CD14-positive monocyte (primary cell): ENCODE measurements around the gene NRXN3. TPM values are rescaled to one million over a fixed set of nuclear protein-coding genes. Genes with fewer than 3 reads are reported as not detected.

Experiments
- DNase-seq, 3 donors: peaks; one replicate each; pipeline ENCODE4 v3.0.0-alpha.2; 2011 to 2022
- H2AFZ ChIP-seq: 2 replicates; pipeline ENCODE4 v1.6.0; 2012; ENCODE audit warnings: mild to moderate bottlenecking, low read depth, low read length, inconsistent platforms; ENCODE audit not compliant: insufficient read depth, poor library complexity, severe bottlenecking
- H3K27ac ChIP-seq, 2 donors: 1 replicate in 1 of 2; 2 replicates in 1 of 2; pipeline ENCODE4 v1.5.1; 2012 to 2013; ENCODE audit warnings: low read length in 2 of 2, control low read depth in 1 of 2, inconsistent platforms in 1 of 2, low read depth in 1 of 2, mild to moderate bottlenecking in 1 of 2
- H3K27me3 ChIP-seq, 2 donors: one replicate each; pipeline versions ENCODE4 v1.6.0 to v1.6.1; 2011 to 2013; ENCODE audit warnings: low read length in 2 of 2; ENCODE audit not compliant: control insufficient read depth in 2 of 2, insufficient read depth in 2 of 2
- H3K36me3 ChIP-seq, 2 donors: replicated peaks in 1 of 2; 1 replicate in 1 of 2; 2 replicates in 1 of 2; pipeline versions ENCODE4 v1.5.1 to v1.6.1; 2012 to 2013; ENCODE audit warnings: low read length in 2 of 2, control low read depth in 1 of 2, inconsistent platforms in 1 of 2, mild to moderate bottlenecking in 1 of 2; ENCODE audit not compliant: insufficient read depth in 2 of 2, control insufficient read depth in 1 of 2
- H3K4me1 ChIP-seq, 2 donors: 1 replicate in 1 of 2; 2 replicates in 1 of 2; pipeline versions ENCODE4 v1.5.1 to v1.6.1; 2012 to 2013; ENCODE audit warnings: low read length in 2 of 2, control low read depth in 1 of 2, inconsistent platforms in 1 of 2, mild to moderate bottlenecking in 1 of 2, moderate library complexity in 1 of 2; ENCODE audit not compliant: insufficient read depth in 2 of 2, control insufficient read depth in 1 of 2
- H3K4me2 ChIP-seq: replicated peaks from 2 replicates; pipeline ENCODE3; 2012; ENCODE audit warnings: low read length, moderate library complexity, mild to moderate bottlenecking; ENCODE audit not compliant: poor library complexity, severe bottlenecking; ENCODE audit errors: extremely low read depth
- H3K4me3 ChIP-seq, 3 experiments: fragments of 200-600 bp in 1 of 3; sonication (generic) in 1 of 3; replicated peaks in 1 of 3; 1 replicate in 2 of 3; 2 replicates in 1 of 3; pipeline ENCODE4 v1.5.1; 2011 to 2013; ENCODE audit warnings: low read length in 3 of 3, mild to moderate bottlenecking in 3 of 3, control low read depth in 2 of 3, low read depth in 2 of 3, inconsistent platforms in 1 of 3, moderate library complexity in 1 of 3
- H3K79me2 ChIP-seq: 2 replicates; pipeline ENCODE4 v1.6.0; 2012; ENCODE audit warnings: mild to moderate bottlenecking, control low read depth, inconsistent platforms, low read length, moderate library complexity; ENCODE audit not compliant: insufficient read depth
- H3K9ac ChIP-seq: 2 replicates; pipeline ENCODE4 v1.6.0; 2017; ENCODE audit warnings: low read length, mild to moderate bottlenecking; ENCODE audit not compliant: insufficient read depth, poor library complexity, severe bottlenecking
- H3K9me3 ChIP-seq, 2 donors: replicated peaks in 1 of 2; 1 replicate in 1 of 2; 2 replicates in 1 of 2; pipeline versions ENCODE4 v1.5.1 to v1.6.1; 2012 to 2013; ENCODE audit warnings: low read length in 2 of 2, control low read depth in 1 of 2; ENCODE audit not compliant: control insufficient read depth in 1 of 2, insufficient read depth in 1 of 2
- H4K20me1 ChIP-seq: 2 replicates; pipeline ENCODE4 v1.6.0; 2012; ENCODE audit warnings: mild to moderate bottlenecking, low read length, control low read depth, moderate library complexity; ENCODE audit not compliant: insufficient read depth
- H3K27ac Mint-ChIP-seq, 7 donors: one replicate each; pipeline ENCODE4 v1.8.0; 2020; ENCODE audit warnings: mild to moderate bottlenecking in 7 of 7, mixed read lengths in 7 of 7, moderate library complexity in 6 of 7, inconsistent platforms in 2 of 7
- H3K27me3 Mint-ChIP-seq, 3 donors: one replicate each; pipeline ENCODE4 v1.8.0; 2021 to 2022; ENCODE audit warnings: low read depth in 3 of 3, mild to moderate bottlenecking in 3 of 3, mixed read lengths in 3 of 3, moderate library complexity in 3 of 3, inconsistent platforms in 1 of 3
- H3K36me3 Mint-ChIP-seq, 2 donors: one replicate each; pipeline ENCODE4 v1.8.0; 2020; ENCODE audit warnings: mixed read lengths in 2 of 2, inconsistent platforms in 1 of 2, mild to moderate bottlenecking in 1 of 2
- H3K4me1 Mint-ChIP-seq: one replicate; pipeline ENCODE4 v1.8.0; 2020; ENCODE audit warnings: mild to moderate bottlenecking, mixed read lengths
- H3K4me3 Mint-ChIP-seq, 2 donors: one replicate each; pipeline ENCODE4 v1.8.0; 2020; ENCODE audit warnings: mild to moderate bottlenecking in 2 of 2, mixed read lengths in 2 of 2, moderate library complexity in 1 of 2
- H3K9me3 Mint-ChIP-seq, 7 donors: one replicate each; pipeline ENCODE4 v1.8.0; 2020 to 2022; ENCODE audit warnings: mixed read lengths in 7 of 7, mild to moderate bottlenecking in 6 of 7, moderate library complexity in 6 of 7, inconsistent platforms in 2 of 7
- WGBS: methylation state at CpG from one replicate; pipeline ENCODE4 v1.1.5; 2013; ENCODE audit warnings: missing lambda C conversion rate; ENCODE audit not compliant: insufficient coverage; 5-methylcytosine and 5-hydroxymethylcytosine counted together
- intact Hi-C, 2 donors: fragments of 100-400 bp; cut with micrococcal nuclease; formaldehyde crosslinking; loops; one replicate each; pipeline versions ENCODE4 v1.15.0 to v1.15.1; 2023
- polyA plus RNA-seq, 3 donors: library from polyadenylated mRNA; depleted of rRNA in 1 of 3; unstranded in 2 of 3; stranded (reverse) in 1 of 3; fragments of 300-500 nt in 2 of 3; fragments of >200 nt in 1 of 3; fragmentation: Illumina TruSeq in 2 of 3; gene quantifications; 1 replicate in 2 of 3; 2 replicates in 1 of 3; pipeline ENCODE4 v1.2.3, GENCODE V29; 2012 to 2021
- TF ChIP-seq, protein P1 (sequence below): fragments of 200-600 bp; IDR thresholded peaks from one replicate; pipeline ENCODE4 v1.8.0; 2022; ENCODE audit warnings: antibody characterized with exemption, mild to moderate bottlenecking

NRXN3 gene
- polyA plus RNA-seq, 3 donors, result not detected

DNA sequence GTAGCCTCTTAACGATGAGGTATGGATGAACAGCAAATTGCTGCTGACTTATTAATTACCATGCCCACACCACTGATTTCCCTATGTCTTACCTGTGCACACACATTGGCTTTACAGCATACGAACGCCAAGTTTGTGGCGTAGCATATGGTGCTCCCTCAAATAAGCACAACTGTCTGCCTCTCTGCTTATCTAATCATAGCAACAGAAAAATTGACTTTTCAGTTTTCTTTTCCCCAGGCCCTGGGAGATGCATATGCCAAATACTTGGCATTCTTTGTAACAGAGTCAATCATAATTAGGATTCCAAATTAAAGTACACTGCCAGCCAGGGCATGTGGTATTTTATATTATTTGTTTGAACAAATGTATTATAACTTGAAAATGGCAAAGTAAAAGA is 1415.7 kb downstream of the NRXN3 start:
- H3K4me3 ChIP-seq, result no peak overlapping the region
- no peak overlapping the region for H3K9ac ChIP-seq
- Mint-ChIP-seq H3K27ac (no peak overlapping the region), H3K27me3 (no peaks in the 10 kb centered on the region), H3K36me3 (no peaks in the 10 kb centered on the region), H3K9me3 (peaks cover 0 to 6% (median 2%) of the 10 kb centered on the region in 7 donors), H3K4me3 (no peak overlapping the region), H3K4me1 (no peaks in the 10 kb centered on the region)
- H3K36me3 ChIP-seq, result no peaks in the 10 kb centered on the region
- no peak overlapping the region for H3K4me2 ChIP-seq
- no peaks in the 10 kb centered on the region for H3K27me3 ChIP-seq
- no peak overlapping the region for H2AFZ ChIP-seq
- no peaks in the 10 kb centered on the region for H3K79me2 ChIP-seq
- peaks cover 0 to 3% of the 10 kb centered on the region in 2 donors for H3K9me3 ChIP-seq
- DNase-seq, result no peak
- no peaks in the 10 kb centered on the region for H3K4me1 ChIP-seq
- no peaks in the 10 kb centered on the region for H4K20me1 ChIP-seq
- intact Hi-C loops, result no loop called here
- WGBS, result 97% methylated on average over 4 of the region's 4 CpGs
- no peak overlapping the region for H3K27ac ChIP-seq
- TF ChIP-seq, protein P1, sequence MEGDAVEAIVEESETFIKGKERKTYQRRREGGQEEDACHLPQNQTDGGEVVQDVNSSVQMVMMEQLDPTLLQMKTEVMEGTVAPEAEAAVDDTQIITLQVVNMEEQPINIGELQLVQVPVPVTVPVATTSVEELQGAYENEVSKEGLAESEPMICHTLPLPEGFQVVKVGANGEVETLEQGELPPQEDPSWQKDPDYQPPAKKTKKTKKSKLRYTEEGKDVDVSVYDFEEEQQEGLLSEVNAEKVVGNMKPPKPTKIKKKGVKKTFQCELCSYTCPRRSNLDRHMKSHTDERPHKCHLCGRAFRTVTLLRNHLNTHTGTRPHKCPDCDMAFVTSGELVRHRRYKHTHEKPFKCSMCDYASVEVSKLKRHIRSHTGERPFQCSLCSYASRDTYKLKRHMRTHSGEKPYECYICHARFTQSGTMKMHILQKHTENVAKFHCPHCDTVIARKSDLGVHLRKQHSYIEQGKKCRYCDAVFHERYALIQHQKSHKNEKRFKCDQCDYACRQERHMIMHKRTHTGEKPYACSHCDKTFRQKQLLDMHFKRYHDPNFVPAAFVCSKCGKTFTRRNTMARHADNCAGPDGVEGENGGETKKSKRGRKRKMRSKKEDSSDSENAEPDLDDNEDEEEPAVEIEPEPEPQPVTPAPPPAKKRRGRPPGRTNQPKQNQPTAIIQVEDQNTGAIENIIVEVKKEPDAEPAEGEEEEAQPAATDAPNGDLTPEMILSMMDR, result no peak

DNA sequence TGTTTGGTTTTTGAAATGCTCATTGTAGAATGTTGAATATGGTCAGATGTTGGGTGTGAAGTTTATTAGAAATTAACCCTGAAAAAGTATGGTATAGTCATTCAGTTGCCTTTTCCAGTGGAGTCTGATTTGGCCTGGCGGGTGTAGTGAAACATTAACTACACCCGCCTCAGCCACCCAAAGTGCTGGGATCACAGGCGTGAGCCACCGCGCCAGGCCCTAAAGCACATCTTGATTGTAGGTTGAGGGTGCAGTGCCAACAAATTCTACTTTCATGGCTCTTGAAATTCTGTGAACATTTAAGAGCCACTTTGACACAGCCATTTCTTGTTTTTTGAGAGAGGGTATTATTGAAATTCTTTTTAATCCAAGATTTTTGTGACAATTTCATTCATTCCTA is 1416.2 kb downstream of the NRXN3 start:
- Histone ChIP-seq H3K9me3 (peaks cover 0 to 3% of the 10 kb centered on the region in 2 donors), H3K79me2 (no peaks in the 10 kb centered on the region), H3K4me1 (no peaks in the 10 kb centered on the region), H3K27me3 (no peaks in the 10 kb centered on the region), H2AFZ (no peak overlapping the region), H3K27ac (no peak overlapping the region), H3K4me3 (no peak overlapping the region), H3K9ac (no peak overlapping the region), H4K20me1 (no peaks in the 10 kb centered on the region), H3K36me3 (no peaks in the 10 kb centered on the region), H3K4me2 (no peak overlapping the region)
- TF ChIP-seq, protein P1, result no peak
- Mint-ChIP-seq H3K9me3 (peaks cover 0 to 6% (median 2%) of the 10 kb centered on the region in 7 donors), H3K27ac (no peak overlapping the region), H3K27me3 (no peaks in the 10 kb centered on the region), H3K4me3 (no peak overlapping the region), H3K36me3 (no peaks in the 10 kb centered on the region), H3K4me1 (no peaks in the 10 kb centered on the region)
- intact Hi-C loops, result no loop called here
- WGBS, result no CpG with 5 or more reads among the region's 5 CpGs
- no peak for DNase-seq
